Endometrial microvascular endothelial cells (primary cell): Measurements from ENCODE around the gene ADGRF3. TPM values are rescaled to one million over a fixed set of nuclear protein-coding genes. Genes with fewer than 3 reads are reported as not detected.
"Not testable (repeated sequence)": the region's sequence is repeated elsewhere in the genome, so short reads cannot be mapped to it uniquely, and the experiment has no call there.

ENCODE experiments used
- in situ Hi-C: cut with HindIII; loops from 2 replicates; pipeline ENCODE4 v1.10.0; 2017; ENCODE audit warnings: low sequenced_read_pairs, low pct_unique_long_range_greater_than_20kb; ENCODE audit errors: inconsistent ontology term
- total RNA-seq: library from RNA; depleted of rRNA; stranded (reverse); fragments of >200 nt; gene quantifications from one replicate; pipeline ENCODE4 v1.2.3, GENCODE V29; 2015; ENCODE audit errors: inconsistent ontology term

Gene ADGRF3
- total RNA-seq, 1 donor from 2014 or later: not detected

- in situ Hi-C loops: no loop called here
Measured at GRCh38 chr2:26298638-26299393, 47.8 kb downstream of the ADGRF3 start.

GRCh38 chr2:26298286-26298637 lies 48.3 kb downstream of the ADGRF3 start:
- in situ Hi-C loops: no loop called here

GRCh38 chr2:26297061-26297460 lies 49.5 kb downstream of the ADGRF3 start:
- in situ Hi-C loops: no loop called here

GRCh38 chr2:26295511-26295910 lies 51.1 kb downstream of the ADGRF3 start:
- in situ Hi-C loops: no loop called here

- in situ Hi-C loops: no loop called here
Measured at GRCh38 chr2:26292646-26293045, 53.9 kb downstream of the ADGRF3 start.

- in situ Hi-C loops: no loop called here
Measured at GRCh38 chr2:26290001-26290400, 56.6 kb downstream of the ADGRF3 start.

- in situ Hi-C loops: no loop called here
Measured at GRCh38 chr2:26285931-26286330, 60.7 kb downstream of the ADGRF3 start.

- in situ Hi-C loops: no loop called here
Measured at GRCh38 chr2:26284132-26284531, 62.5 kb downstream of the ADGRF3 start.

- in situ Hi-C loops: no loop called here
Measured at GRCh38 chr2:26283606-26284005, 63.0 kb downstream of the ADGRF3 start.

- in situ Hi-C loops: no loop called here
Measured at GRCh38 chr2:26281226-26281625, 65.4 kb downstream of the ADGRF3 start.

- in situ Hi-C loops: no loop called here
Measured at GRCh38 chr2:26279886-26280285, 66.7 kb downstream of the ADGRF3 start.

GRCh38 chr2:26276484-26277227 lies 69.9 kb downstream of the ADGRF3 start:
- in situ Hi-C loops: no loop called here

- in situ Hi-C loops: no loop called here
Measured at GRCh38 chr2:26274058-26274613, 72.5 kb downstream of the ADGRF3 start.

- in situ Hi-C loops: no loop called here
Measured at GRCh38 chr2:26273501-26273900, 73.1 kb downstream of the ADGRF3 start.

- in situ Hi-C loops: no loop called here
Measured at GRCh38 chr2:26270373-26270772, 76.2 kb downstream of the ADGRF3 start.

GRCh38 chr2:26269571-26270158 lies 76.9 kb downstream of the ADGRF3 start:
- in situ Hi-C loops: no loop called here

GRCh38 chr2:26268670-26269385 lies 77.8 kb downstream of the ADGRF3 start:
- in situ Hi-C loops: not testable (repeated sequence)

GRCh38 chr2:26268213-26268612 lies 78.4 kb downstream of the ADGRF3 start:
- in situ Hi-C loops: no loop called here

- in situ Hi-C loops: not testable (repeated sequence)
Measured at GRCh38 chr2:26258836-26259235, 87.8 kb downstream of the ADGRF3 start.
